Measurements from ENCODE around the gene ECE2. TPM values are rescaled to one million over a fixed set of nuclear protein-coding genes. Genes with fewer than 3 reads are reported as not detected.

ECE2 gene
- polyA plus RNA-seq, 1 of the 3 experiments (the other 2 are of a cell fraction): 0.03 TPM

GRCh38 chr3:184248454-184249411 is 27.1 kb upstream of the ECE2 start, which contains the start of gene ALG3:
TSS of gene ALG3 (minus strand) at chr3:184248962. CDS start at chr3:184248940, 22 bp downstream.
- H3K36me3 ChIP-seq (replicated peaks in 1 of 2; ENCODE audit: control insufficient read depth in 1 of 2, insufficient read depth in 2 of 2, low read length in 1 of 2): peaks cover 4 to 21% of the 10 kb centered on the region in 2 experiments
- H3K79me2 ChIP-seq (ENCODE audit: insufficient read depth): peaks cover 22% of the 10 kb centered on the region
- H3K4me3 ChIP-seq (ENCODE audit: low read depth in 2 of 2, low read length in 1 of 2): peak within 1 kb of the TSS; percentile 94 to 97
- H3K27me3 ChIP-seq (ENCODE audit: insufficient read depth): no peaks in the 10 kb centered on the region
- peak within 1 kb of the TSS; percentile 100 for H3K4me2 ChIP-seq
- peak; percentile 89 for DNase-seq
- H4K20me1 ChIP-seq (ENCODE audit: insufficient read depth): no peaks in the 10 kb centered on the region
- WGBS (ENCODE audit: low lambda C conversion rate): under 1% methylated on average over 21 of the region's 49 CpGs
- CTCF ChIA-PET: interaction anchor here (1.0 to 4.1 kb wide), 18 partner anchors 9 to 353 kb away, joined by 3 to 30 read pairs (median 11); partner anchors contain the start of genes ABCF3, AP2M1, EIF2B5 and VWA5B2
- H2AFZ ChIP-seq (ENCODE audit: low read depth): peak within 1 kb of the TSS; percentile 99
- H3F3A ChIP-seq (replicated peaks; ENCODE audit: insufficient read depth): peaks cover 10% of the 10 kb centered on the region
- H3K27ac ChIP-seq (ENCODE audit: low read depth in 2 of 2, low read length in 1 of 2): peak within 1 kb of the TSS; percentile 88 to 94
- POLR2A ChIA-PET: no interaction called here
- H3K4me1 ChIP-seq (ENCODE audit: control insufficient read depth in 1 of 2, insufficient read depth in 2 of 2, low read depth in 1 of 2, low read length in 1 of 2): peaks cover 0 to 3% of the 10 kb centered on the region in 2 experiments; a peak in 2 of 4 replicates
- peak within 1 kb of the TSS; percentile 82 for H3K9ac ChIP-seq
- no peaks in the 10 kb centered on the region for H3K9me2 ChIP-seq
- no peaks in the 10 kb centered on the region for H3K9me3 ChIP-seq
- TF ChIP-seq RXRA (IDR thresholded peaks at IDR 0.05; ENCODE audit: borderline replicate concordance, low read depth) (no peak), USF2 (IDR thresholded peaks at IDR 0.05; ENCODE audit: borderline replicate concordance, low read depth, low read length) (no peak), YY1 (IDR thresholded peaks at IDR 0.05; ENCODE audit: low read depth) (peak; percentile 96), TAF1 (IDR thresholded peaks at IDR 0.05; ENCODE audit: borderline replicate concordance, low read depth, low read length) (peak; percentile 100), FOSL2 (IDR thresholded peaks at IDR 0.05; ENCODE audit: borderline replicate concordance, low read depth) (no peak), MEF2A (IDR thresholded peaks at IDR 0.05; ENCODE audit: borderline replicate concordance, low read depth) (no peak), MXI1 (IDR thresholded peaks at IDR 0.05; ENCODE audit: low read depth, low read length) (peak; percentile 60; the same call in 1 of the 2 replicates), SMC3 (IDR thresholded peaks at IDR 0.05; ENCODE audit: low read depth, low read length) (no peak), TCF12 (IDR thresholded peaks at IDR 0.05) (peak; percentile 36; the same call in 1 of the 2 replicates), FOXM1 (IDR thresholded peaks at IDR 0.05; ENCODE audit: low read depth) (no peak), RCOR1 (IDR thresholded peaks at IDR 0.05; ENCODE audit: low read length) (no peak), USF1 (IDR thresholded peaks at IDR 0.05; ENCODE audit: borderline replicate concordance, low read depth) (no peak), MAX (IDR thresholded peaks at IDR 0.05; ENCODE audit: low read depth) (peak; percentile 91), POLR2AphosphoS5 (IDR thresholded peaks at IDR 0.05; ENCODE audit: low read depth, low read length) (peak; percentile 86), CTCF (IDR thresholded peaks at IDR 0.05) (no peak), TEAD4 (IDR thresholded peaks at IDR 0.05; ENCODE audit: borderline replicate concordance, insufficient read depth) (no peak), RFX5 (IDR thresholded peaks at IDR 0.05; ENCODE audit: low read length) (no peak), FOXJ3 (CRISPR knock-in tag; IDR thresholded peaks at IDR 0.05) (no peak), RAD21 (IDR thresholded peaks at IDR 0.05; ENCODE audit: low read length) (no peak), JUND (IDR thresholded peaks at IDR 0.05) (no peak), SIN3A (IDR thresholded peaks at IDR 0.05; ENCODE audit: borderline replicate concordance, low read depth, low read length) (peak; percentile 74; the same call in 1 of the 2 replicates), PBX3 (IDR thresholded peaks at IDR 0.05) (no peak), EZH2phosphoT487 (IDR thresholded peaks at IDR 0.05; ENCODE audit: borderline replicate concordance, low read depth) (no peak), NFIC (IDR thresholded peaks at IDR 0.05; ENCODE audit: borderline replicate concordance) (no peak), NRF1 (IDR thresholded peaks at IDR 0.05; ENCODE audit: low read depth, low read length) (no peak), ZBTB33 (IDR thresholded peaks at IDR 0.05; ENCODE audit: borderline replicate concordance, low read depth) (peak; percentile 15; the same call in 1 of the 2 replicates), GATA2 (CRISPR knock-in tag; IDR thresholded peaks at IDR 0.05) (no peak)

Data from SK-N-SH (cell line).